GM21717 (cell line): ENCODE measurements around the gene STAT5B.

Experiments
- ATAC-seq: cut with Tn5 transposase; IDR thresholded peaks from one replicate; pipeline ENCODE4 v1.9.1; 2021; ENCODE audit warnings: mild to moderate bottlenecking, moderate library complexity; ENCODE audit not compliant: unreplicated experiment

Gene STAT5B

DNA sequence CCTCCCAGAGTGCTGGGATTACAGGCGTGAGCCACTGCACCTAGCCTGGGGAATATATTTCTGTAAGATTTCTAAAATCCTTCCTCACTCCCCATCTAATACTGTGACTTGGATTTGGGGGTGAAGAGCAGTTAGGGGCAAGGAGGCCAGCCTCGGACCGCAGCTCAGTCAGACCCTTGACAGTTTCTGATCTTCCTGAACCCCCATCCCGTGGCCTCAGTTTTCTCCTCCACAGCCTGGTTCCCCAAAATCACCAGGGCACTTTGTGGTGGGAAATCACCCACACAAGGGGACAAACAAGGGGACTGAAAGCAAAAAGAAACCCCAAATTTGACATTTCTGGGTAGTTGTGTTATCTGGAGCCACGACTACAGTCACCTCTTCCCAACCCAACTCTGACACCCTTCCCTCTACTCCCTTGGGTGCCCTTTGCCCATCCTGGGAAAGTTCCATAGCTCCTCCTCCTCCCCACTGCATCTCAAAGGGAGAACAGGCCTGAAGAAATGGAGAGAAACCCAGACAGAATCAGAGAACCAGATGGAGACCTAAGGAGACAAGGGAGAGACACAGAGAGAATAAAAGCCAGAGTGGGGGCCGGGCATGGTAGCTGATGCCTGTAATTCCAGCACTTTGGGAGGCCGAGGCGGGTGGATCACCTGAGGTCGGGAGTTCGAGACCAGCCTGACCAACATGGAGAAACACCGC lies 9.3 kb upstream of the STAT5B start:
- no peak for ATAC-seq

DNA sequence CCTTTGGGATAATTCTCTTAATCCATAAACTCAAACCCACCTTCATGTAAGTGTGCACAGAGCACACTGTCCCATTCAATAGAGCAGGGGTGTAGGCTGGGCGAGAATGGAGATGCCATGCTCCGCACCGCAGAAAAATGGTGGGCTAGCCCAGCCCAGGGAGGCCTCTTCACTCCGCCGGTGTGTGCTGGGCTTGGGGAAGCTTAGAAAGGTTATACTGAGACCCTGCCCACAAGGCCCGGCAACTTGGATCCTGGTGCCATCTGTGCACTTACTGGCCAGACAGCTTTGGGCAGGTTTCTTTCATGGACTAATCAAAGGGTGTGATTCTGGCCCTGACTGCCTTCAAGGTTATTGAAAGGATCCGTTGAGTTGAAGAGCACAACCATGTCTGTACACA lies 8.4 kb upstream of the STAT5B start:
- no peak for ATAC-seq

- ATAC-seq: no peak
These were observed 7.8 kb upstream of the STAT5B start for GRCh38 chr17:42284024-42284369.

- no peak for ATAC-seq
These were observed 7.2 kb upstream of the STAT5B start for GRCh38 chr17:42283241-42284023.

- no peak for ATAC-seq
These were observed 6.4 kb upstream of the STAT5B start for GRCh38 chr17:42282478-42283080.

GRCh38 chr17:42281571-42282096 lies 5.4 kb upstream of the STAT5B start:
- no peak for ATAC-seq

GRCh38 chr17:42279776-42280630 lies 3.8 kb upstream of the STAT5B start:
- ATAC-seq: no peak

DNA sequence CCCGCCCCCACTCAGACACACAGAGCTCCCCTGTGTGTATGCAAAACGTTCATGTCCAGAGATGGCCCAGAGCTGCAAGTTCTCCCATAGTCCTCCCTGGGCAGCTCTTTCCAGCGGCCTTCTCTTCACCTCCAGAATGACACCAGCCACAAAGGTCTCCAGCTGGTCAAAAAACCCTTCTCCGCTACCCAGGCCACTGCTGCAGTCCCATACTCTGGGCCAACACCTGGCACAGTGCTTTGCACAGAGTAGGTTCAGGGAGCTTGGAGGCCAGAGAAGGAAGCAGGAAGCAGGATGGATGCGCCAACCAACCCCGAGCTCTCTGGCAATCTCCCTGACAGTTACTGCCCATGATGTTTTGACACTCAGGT lies 1.1 kb upstream of the STAT5B start:
- ATAC-seq: no peak

DNA sequence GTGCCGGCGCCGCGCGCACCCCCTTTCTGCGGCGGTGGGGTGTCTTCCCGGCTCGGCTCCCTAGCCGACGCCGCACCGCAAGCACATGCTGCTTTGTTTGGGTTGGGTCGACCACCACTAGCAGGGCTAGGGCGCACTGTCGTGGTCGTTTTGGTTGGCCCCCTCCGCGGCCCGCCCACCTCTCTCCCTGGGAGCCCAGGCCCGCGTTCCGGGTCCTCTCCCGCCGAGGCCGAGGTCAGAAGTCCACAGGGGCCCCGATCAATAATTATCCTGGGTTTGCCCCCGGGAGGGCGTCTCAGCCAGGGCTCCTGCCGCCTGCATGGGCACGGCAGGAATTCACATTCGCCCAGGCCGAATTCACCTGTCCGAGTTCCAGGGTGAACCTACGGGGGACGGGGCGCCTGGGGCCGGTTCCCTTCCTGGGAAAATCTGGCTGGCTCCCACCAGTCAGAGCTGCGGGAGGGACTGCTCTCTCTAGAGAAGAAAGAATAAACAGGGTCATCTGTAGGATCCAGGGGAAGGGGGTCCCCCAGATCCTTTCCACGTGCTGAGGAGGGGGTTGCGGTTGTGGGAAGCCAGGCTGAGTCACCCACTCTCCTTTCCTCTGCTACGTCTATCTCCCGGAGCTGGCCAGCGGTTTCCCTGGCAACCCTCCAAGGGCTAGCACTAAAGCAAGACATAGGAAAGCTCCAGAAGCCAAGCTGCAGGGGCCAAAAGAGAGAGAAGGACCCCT lies 584 bp upstream of the STAT5B start:
- ATAC-seq: no peak

- no peak for ATAC-seq
These were observed 448 bp downstream of the STAT5B start for GRCh38 chr17:42275527-42276358.

GRCh38 chr17:42274812-42275526 lies 1.2 kb downstream of the STAT5B start:
- ATAC-seq: no peak

- ATAC-seq: no peak
These were observed 2.0 kb downstream of the STAT5B start for GRCh38 chr17:42274253-42274542.

- no peak for ATAC-seq
These were observed 2.5 kb downstream of the STAT5B start for GRCh38 chr17:42273474-42274252.

GRCh38 chr17:42272162-42272907 lies 3.9 kb downstream of the STAT5B start:
- no peak for ATAC-seq

- no peak for ATAC-seq
These were observed 4.5 kb downstream of the STAT5B start for GRCh38 chr17:42271779-42272035.

DNA sequence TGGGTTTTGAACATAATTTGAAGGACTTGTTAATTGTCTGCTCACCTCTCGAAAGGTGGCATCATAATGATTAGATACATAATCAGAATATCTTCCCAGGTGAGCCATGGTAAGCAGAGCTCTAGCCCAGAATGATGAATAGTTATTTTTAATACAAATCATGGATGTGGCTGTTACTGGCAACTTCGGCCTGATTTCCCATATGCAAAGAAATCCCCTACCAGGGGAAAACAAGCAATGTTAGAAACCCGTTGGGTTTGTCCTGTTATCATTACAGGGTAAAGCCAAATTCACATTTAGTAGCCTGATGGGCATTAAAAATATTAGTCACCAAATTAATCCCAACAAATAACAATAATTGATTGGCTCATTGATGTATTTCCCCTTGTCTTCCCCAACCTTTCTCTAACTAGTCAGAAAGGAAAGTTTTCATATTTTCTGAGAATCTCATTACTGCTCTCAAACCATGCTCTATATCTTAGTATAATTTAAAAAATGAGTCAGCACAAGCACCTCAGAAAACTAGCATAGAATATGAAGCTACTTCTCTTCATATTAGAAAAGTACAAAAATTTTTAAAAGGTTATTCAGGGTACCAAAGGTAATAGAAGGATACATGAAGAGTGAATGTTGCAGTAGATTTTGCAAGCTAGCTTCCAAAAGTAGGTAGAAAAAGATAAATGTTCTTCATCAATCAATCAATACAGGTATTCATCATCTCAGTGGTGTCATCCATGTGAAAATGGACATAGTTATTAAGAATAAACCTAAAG lies 5.0 kb downstream of the STAT5B start:
- ATAC-seq: no peak

DNA sequence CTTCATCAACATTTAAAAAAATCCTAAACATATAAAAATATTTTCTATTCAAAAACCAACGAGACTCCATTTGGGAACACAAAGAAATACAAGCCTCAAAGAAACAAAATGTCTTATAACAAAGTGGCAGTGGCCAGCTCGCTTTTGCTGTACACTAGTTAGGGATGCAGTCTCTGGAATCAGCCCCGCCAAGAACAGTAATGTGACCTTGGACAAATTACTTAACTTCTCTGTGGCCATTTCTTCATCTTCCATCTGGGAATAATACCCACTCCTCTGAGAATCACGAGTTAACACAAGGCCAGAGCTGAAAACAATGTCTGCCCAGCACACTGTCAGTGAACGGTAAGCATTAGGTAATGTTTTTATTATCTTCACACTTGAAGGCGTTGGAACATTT lies 5.6 kb downstream of the STAT5B start:
- no peak for ATAC-seq
